Ectodermal cell (in vitro differentiated cells): ENCODE measurements around the gene RABGAP1L.
"Not testable (repeated sequence)": the region's sequence is repeated elsewhere in the genome, so short reads cannot be mapped to it uniquely, and the experiment has no call there.

Experiments
- H3K27ac ChIP-seq: 2 replicates; pipeline ENCODE4 v1.7.0; 2013; ENCODE audit warnings: mild to moderate bottlenecking, low read depth, low read length; ENCODE audit not compliant: insufficient read depth, poor library complexity, severe bottlenecking
- H3K27me3 ChIP-seq: 2 replicates; pipeline ENCODE4 v1.7.0; 2013; ENCODE audit warnings: mild to moderate bottlenecking, low read length; ENCODE audit not compliant: insufficient read depth, control insufficient read depth, poor library complexity, severe bottlenecking
- H3K36me3 ChIP-seq: one replicate; pipeline ENCODE4 v1.7.0; 2013; ENCODE audit warnings: low read length; ENCODE audit not compliant: control insufficient read depth, insufficient read depth
- H3K4me1 ChIP-seq: one replicate; pipeline ENCODE4 v1.7.0; 2013; ENCODE audit warnings: low read length; ENCODE audit not compliant: control insufficient read depth, insufficient read depth
- H3K4me3 ChIP-seq: 2 replicates; pipeline ENCODE4 v1.7.0; 2013; ENCODE audit warnings: low read depth, low read length, control low read depth; ENCODE audit not compliant: insufficient read depth
- H3K9me3 ChIP-seq: 2 replicates; pipeline ENCODE4 v1.7.0; 2013; ENCODE audit warnings: mild to moderate bottlenecking, low read length, moderate library complexity; ENCODE audit not compliant: control insufficient read depth
- WGBS, 2 experiments: methylation state at CpG; one replicate each; pipeline ENCODE4 v1.1.7; 2013; ENCODE audit warnings: missing lambda C conversion rate in 2 of 2; 5-methylcytosine and 5-hydroxymethylcytosine counted together

RABGAP1L gene

GRCh38 chr1:174703309-174703708 lies 544.0 kb downstream of the RABGAP1L start:
- H3K9me3 ChIP-seq, result no peaks in the 10 kb centered on the region
- no peak overlapping the region for H3K4me3 ChIP-seq
- H3K36me3 ChIP-seq, result no peaks in the 10 kb centered on the region
- no peaks in the 10 kb centered on the region for H3K4me1 ChIP-seq
- no peaks in the 10 kb centered on the region for H3K27me3 ChIP-seq
- 97 to 100% methylated on average over 3 of the region's 3 CpGs for WGBS, 2 experiments
- no peak overlapping the region for H3K27ac ChIP-seq

GRCh38 chr1:174704300-174704699 lies 545.0 kb downstream of the RABGAP1L start:
- H3K4me3 ChIP-seq, result no peak overlapping the region
- WGBS, 2 experiments, result 100% methylated on average over 1 of the region's 1 CpG; no CpG with 5 or more reads in 1 of the 2 experiments

GRCh38 chr1:174710868-174711845 lies 551.8 kb downstream of the RABGAP1L start:
- Histone ChIP-seq H3K27ac (no peak overlapping the region), H3K27me3 (no peaks in the 10 kb centered on the region), H3K9me3 (no peaks in the 10 kb centered on the region), H3K4me1 (no peaks in the 10 kb centered on the region), H3K36me3 (no peaks in the 10 kb centered on the region), H3K4me3 (no peak overlapping the region)
- 95 to 96% methylated on average over 50 of the region's 50 CpGs for WGBS, 2 experiments

More at GRCh38 chr1:174704300-174704699, 545.0 kb downstream of the RABGAP1L start:
- no peaks in the 10 kb centered on the region for H3K9me3 ChIP-seq
- H3K27ac ChIP-seq, result no peak overlapping the region
- no peaks in the 10 kb centered on the region for H3K36me3 ChIP-seq
- H3K4me1 ChIP-seq, result no peaks in the 10 kb centered on the region
- H3K27me3 ChIP-seq, result no peaks in the 10 kb centered on the region

GRCh38 chr1:174711848-174712247 lies 552.5 kb downstream of the RABGAP1L start:
- H3K36me3 ChIP-seq, H3K4me3 ChIP-seq, H3K27me3 ChIP-seq, H3K4me1 ChIP-seq, H3K27ac ChIP-seq, H3K9me3 ChIP-seq: not testable (repeated sequence)
- WGBS, 2 experiments, result 94 to 98% methylated on average over 8 of the region's 8 CpGs

- H3K4me1 ChIP-seq, result no peaks in the 10 kb centered on the region
- 94% methylated on average over 8 of the region's 8 CpGs for WGBS, 2 experiments
- no peak overlapping the region for H3K4me3 ChIP-seq
- no peaks in the 10 kb centered on the region for H3K27me3 ChIP-seq
- H3K36me3 ChIP-seq, result no peaks in the 10 kb centered on the region
- no peak overlapping the region for H3K27ac ChIP-seq
- H3K9me3 ChIP-seq, result no peaks in the 10 kb centered on the region
These were observed 553.2 kb downstream of the RABGAP1L start for GRCh38 chr1:174712541-174712940.

- H3K9me3 ChIP-seq, result no peaks in the 10 kb centered on the region
- H3K4me1 ChIP-seq, result no peaks in the 10 kb centered on the region
- 86 to 94% methylated on average over 1 of the region's 1 CpG for WGBS, 2 experiments
These were observed 554.5 kb downstream of the RABGAP1L start for GRCh38 chr1:174713796-174714195.

GRCh38 chr1:174719194-174719593 lies 559.9 kb downstream of the RABGAP1L start:
- no peaks in the 10 kb centered on the region for H3K27me3 ChIP-seq
- H3K36me3 ChIP-seq, result no peaks in the 10 kb centered on the region
- H3K9me3 ChIP-seq, result no peaks in the 10 kb centered on the region
- no peak overlapping the region for H3K4me3 ChIP-seq
- H3K27ac ChIP-seq, result no peak overlapping the region
- H3K4me1 ChIP-seq, result no peaks in the 10 kb centered on the region
- 95 to 96% methylated on average over 2 of the region's 2 CpGs for WGBS, 2 experiments

More at GRCh38 chr1:174713796-174714195, 554.5 kb downstream of the RABGAP1L start:
- Histone ChIP-seq H3K27me3 (no peaks in the 10 kb centered on the region), H3K36me3 (no peaks in the 10 kb centered on the region), H3K27ac (no peak overlapping the region), H3K4me3 (no peak overlapping the region)

GRCh38 chr1:174720618-174721017 lies 561.3 kb downstream of the RABGAP1L start:
- WGBS, 2 experiments, result 83 to 100% methylated on average over 1 of the region's 1 CpG
- no peaks in the 10 kb centered on the region for H3K9me3 ChIP-seq
- no peaks in the 10 kb centered on the region for H3K27me3 ChIP-seq
- H3K36me3 ChIP-seq, result no peaks in the 10 kb centered on the region
- H3K27ac ChIP-seq, result no peak overlapping the region
- no peak overlapping the region for H3K4me3 ChIP-seq
- H3K4me1 ChIP-seq, result no peaks in the 10 kb centered on the region

- Histone ChIP-seq H3K4me1 (no peaks in the 10 kb centered on the region), H3K36me3 (no peaks in the 10 kb centered on the region), H3K27me3 (no peaks in the 10 kb centered on the region), H3K9me3 (no peaks in the 10 kb centered on the region), H3K4me3 (no peak overlapping the region), H3K27ac (no peak overlapping the region)
- 95% methylated on average over 2 of the region's 2 CpGs for WGBS, 2 experiments
These were observed 561.9 kb downstream of the RABGAP1L start for GRCh38 chr1:174721246-174721645.

GRCh38 chr1:174723816-174724215 lies 564.5 kb downstream of the RABGAP1L start:
- no peaks in the 10 kb centered on the region for H3K9me3 ChIP-seq
- H3K4me1 ChIP-seq, result no peaks in the 10 kb centered on the region
- H3K27me3 ChIP-seq, result no peaks in the 10 kb centered on the region
- no peaks in the 10 kb centered on the region for H3K36me3 ChIP-seq
- no peak overlapping the region for H3K27ac ChIP-seq
- no peak overlapping the region for H3K4me3 ChIP-seq
